Central memory CD8-positive, alpha-beta T cell (primary cell): Measurements from ENCODE around the gene CTAG2.
"Not testable (repeated sequence)": the region's sequence is repeated elsewhere in the genome, so short reads cannot be mapped to it uniquely, and the experiment has no call there.

Source experiments
- ATAC-seq: fragments of 150-1000 bp; cut with Tn5 transposase; replicated peaks from 2 replicates; pipeline ENCODE4 v1.10.0; 2022; ENCODE audit warnings: mild to moderate bottlenecking, moderate FRiP score, moderate number of reproducible peaks; ENCODE audit not compliant: poor library complexity, severe bottlenecking; ENCODE audit errors: extremely low read depth
- DNase-seq, 2 donors: peaks; one replicate each; pipeline ENCODE4 v3.0.0; 2021; ENCODE audit warnings: low spot score in 2 of 2
- H3K27ac Mint-ChIP-seq: one replicate; pipeline ENCODE4 v1.8.0; 2022; ENCODE audit warnings: low read depth, mild to moderate bottlenecking, moderate library complexity, mixed read lengths
- H3K27me3 Mint-ChIP-seq: one replicate; pipeline ENCODE4 v1.8.0; 2022; ENCODE audit warnings: mixed read lengths
- H3K36me3 Mint-ChIP-seq: one replicate; pipeline ENCODE4 v1.8.0; 2022; ENCODE audit warnings: mild to moderate bottlenecking, moderate library complexity, mixed read lengths; ENCODE audit not compliant: insufficient read depth
- H3K4me1 Mint-ChIP-seq: one replicate; pipeline ENCODE4 v1.8.0; 2022; ENCODE audit warnings: mixed read lengths
- H3K4me3 Mint-ChIP-seq: one replicate; pipeline ENCODE4 v1.8.0; 2022; ENCODE audit warnings: mild to moderate bottlenecking, moderate library complexity, mixed read lengths
- H3K9me3 Mint-ChIP-seq: one replicate; pipeline ENCODE4 v1.8.0; 2022; ENCODE audit warnings: mixed read lengths

CTAG2 gene

DNA sequence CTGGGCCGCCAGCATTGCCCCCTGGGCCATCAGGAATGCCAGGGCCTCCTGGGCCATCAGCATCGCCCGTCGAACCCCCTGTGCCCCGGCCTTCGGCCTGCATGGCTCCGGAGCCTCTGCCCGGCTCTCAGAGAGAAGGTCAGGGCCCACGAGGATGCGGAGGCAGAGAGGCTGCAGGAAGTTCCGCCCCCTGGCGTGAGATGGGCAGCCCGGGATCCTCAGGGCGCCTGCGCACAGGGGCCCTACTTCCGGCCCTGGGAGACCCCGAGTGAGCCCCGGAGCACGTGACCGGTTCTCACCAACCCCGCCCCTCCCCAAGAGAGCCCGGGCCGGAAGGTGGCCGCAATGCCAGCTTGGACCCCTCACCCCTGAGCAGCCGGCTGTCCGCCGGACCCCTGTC lies at the start of gene CTAG2:
Gene CTAG2 (minus strand): TSS at position 167 of the 400 bp plus-strand sequence. CDS start 64 bp downstream, at position 103.
- not testable (repeated sequence) for H3K9me3 Mint-ChIP-seq, DNase-seq, H3K27me3 Mint-ChIP-seq, H3K36me3 Mint-ChIP-seq, ATAC-seq, H3K4me1 Mint-ChIP-seq, H3K4me3 Mint-ChIP-seq, H3K27ac Mint-ChIP-seq

DNA sequence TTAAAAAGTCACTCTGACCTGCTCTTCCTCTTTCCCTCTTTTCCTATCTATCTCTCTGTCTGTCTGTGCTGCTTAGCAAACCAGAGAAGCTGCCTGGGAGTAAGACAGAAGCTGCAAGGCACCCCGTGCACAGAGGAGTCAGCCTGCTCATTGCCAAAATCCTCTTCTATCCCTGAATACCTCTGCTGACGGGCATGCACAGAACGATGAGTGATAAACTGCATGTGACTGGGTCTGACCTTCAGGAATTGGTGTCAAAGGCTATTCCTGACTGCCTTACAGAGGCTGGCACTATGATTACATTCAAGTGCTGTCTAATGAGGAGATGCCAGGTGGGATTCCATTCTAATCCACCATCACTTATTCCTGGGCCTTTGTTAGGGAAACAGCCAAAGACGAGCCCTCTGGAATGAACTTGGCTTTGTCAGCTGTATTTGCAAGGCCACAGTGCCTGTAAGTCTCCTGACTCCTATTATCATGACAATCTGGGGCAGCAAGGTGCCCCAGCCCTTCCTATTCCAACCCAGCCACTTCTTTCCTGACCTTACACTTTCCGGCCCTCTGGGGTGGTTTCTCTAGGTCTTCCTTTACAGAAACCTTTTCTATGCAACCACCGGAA lies 45.4 kb upstream of the CTAG2 start:
- H3K4me3 Mint-ChIP-seq, result no peak overlapping the region
- no peaks in the 10 kb centered on the region for H3K27me3 Mint-ChIP-seq
- peaks cover 29% of the 10 kb centered on the region for H3K4me1 Mint-ChIP-seq
- H3K27ac Mint-ChIP-seq, result peak overlapping the region; percentile 57
- H3K9me3 Mint-ChIP-seq, result no peaks in the 10 kb centered on the region
- ATAC-seq, result no peak
- peaks cover 34% of the 10 kb centered on the region for H3K36me3 Mint-ChIP-seq
- DNase-seq, result no peak

DNA sequence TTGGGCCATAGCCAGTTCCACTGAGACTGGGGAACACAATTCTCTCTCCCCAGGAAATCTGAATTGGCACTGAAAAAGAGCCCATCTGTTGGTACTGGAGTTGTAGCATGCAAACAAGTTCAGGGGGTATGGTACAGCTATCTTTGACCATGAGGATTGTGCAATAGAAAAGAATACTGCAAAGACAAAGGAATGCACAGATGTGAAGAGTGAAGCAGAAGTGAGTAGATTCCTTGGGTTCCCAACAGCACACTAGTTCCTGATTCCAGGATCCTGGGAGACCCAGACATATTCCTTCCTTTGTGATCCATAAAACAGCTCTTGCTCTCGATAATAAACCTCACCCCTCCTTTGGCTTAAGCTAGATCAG lies 43.3 kb upstream of the CTAG2 start:
- DNase-seq (no peak), ATAC-seq (no peak)
- Mint-ChIP-seq H3K36me3 (peaks cover 44% of the 10 kb centered on the region), H3K9me3 (no peaks in the 10 kb centered on the region), H3K27ac (no peak overlapping the region), H3K4me1 (peaks cover 11% of the 10 kb centered on the region), H3K27me3 (no peaks in the 10 kb centered on the region), H3K4me3 (no peak overlapping the region)

DNA sequence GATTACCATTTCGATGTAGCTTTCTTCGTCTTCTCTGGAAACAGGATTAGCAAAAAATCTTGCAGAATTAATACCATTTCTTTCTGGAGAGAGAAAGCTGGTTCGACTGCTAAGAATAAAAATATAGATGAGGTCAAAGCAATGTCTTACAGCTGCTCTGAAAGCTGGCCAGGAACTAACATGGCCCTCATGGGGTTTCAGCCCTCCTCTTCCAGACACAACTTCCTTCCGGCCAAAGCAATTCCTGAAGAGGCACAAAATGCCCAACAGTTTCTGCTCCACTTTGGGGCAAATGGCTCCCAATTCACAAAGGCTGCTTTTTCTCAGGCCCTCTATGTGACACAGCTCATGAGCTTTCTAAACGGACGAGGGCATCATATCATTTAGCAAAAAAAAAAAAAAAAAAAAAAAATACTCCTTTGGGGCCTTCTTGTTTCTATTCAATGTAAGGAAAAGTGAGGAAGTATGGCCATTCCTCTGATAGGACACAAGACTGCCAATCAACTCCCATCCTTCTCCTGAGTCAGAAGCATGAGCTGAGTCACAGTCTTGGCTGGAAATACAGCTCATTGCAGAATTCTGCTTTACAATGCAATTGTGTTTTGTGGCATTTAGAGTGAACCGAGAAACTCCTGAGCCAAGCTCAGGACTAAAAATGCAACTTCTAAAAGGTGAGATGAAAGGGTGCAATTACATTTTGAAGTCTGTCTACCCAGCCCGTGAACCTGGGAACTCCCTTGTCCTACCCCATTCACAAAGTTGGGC lies 42.7 kb upstream of the CTAG2 start:
- Mint-ChIP-seq H3K27me3 (no peaks in the 10 kb centered on the region), H3K4me3 (no peak overlapping the region), H3K27ac (no peak overlapping the region), H3K4me1 (peaks cover 11% of the 10 kb centered on the region), H3K9me3 (no peaks in the 10 kb centered on the region), H3K36me3 (peaks cover 43% of the 10 kb centered on the region)
- no peak for ATAC-seq
- no peak for DNase-seq

DNA sequence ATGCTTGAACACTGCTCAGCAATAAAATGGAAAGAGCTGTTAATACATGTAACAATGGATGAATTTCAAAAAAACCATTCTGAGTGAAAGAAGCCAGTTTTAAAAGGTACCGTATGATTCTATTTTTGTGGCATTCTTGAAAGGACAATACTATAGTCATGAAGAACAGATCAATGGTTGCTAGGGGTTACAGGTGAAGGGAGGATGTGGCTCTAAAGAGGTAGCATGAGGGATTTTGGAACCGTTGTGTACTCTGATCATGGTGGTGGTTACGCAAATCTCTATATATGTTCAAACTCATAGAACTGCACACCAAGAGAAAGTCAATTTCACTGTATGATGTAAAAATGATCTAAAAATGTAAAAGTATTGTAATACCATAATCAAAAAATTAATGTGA lies 40.0 kb upstream of the CTAG2 start:
- Mint-ChIP-seq H3K4me1 (no peaks in the 10 kb centered on the region), H3K9me3 (no peaks in the 10 kb centered on the region), H3K27me3 (no peaks in the 10 kb centered on the region), H3K27ac (no peak overlapping the region), H3K36me3 (peaks cover 37% of the 10 kb centered on the region), H3K4me3 (no peak overlapping the region)
- ATAC-seq (no peak), DNase-seq (no peak)

DNA sequence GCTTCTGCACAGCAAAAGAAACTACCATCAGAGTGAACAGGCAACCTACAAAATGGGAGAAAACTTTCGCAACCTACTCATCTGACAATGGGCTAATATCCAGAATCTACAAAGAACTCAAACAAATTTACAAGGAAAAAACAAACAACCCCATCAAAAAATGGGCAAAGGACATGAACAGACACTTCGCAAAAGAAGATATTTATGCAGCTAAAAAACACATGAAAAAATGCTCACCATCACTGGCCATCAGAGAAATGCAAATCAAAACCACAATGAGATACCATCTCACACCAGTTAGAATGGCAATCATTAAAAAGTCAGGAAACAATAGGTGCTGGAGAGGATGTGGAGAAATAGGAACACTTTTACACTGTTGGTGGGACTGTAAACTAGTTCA lies 37.1 kb upstream of the CTAG2 start:
- H3K4me1 Mint-ChIP-seq, ATAC-seq, H3K27me3 Mint-ChIP-seq, H3K9me3 Mint-ChIP-seq, H3K27ac Mint-ChIP-seq, H3K4me3 Mint-ChIP-seq, DNase-seq: not testable (repeated sequence)
- H3K36me3 Mint-ChIP-seq, result peaks cover 27% of the 10 kb centered on the region

DNA sequence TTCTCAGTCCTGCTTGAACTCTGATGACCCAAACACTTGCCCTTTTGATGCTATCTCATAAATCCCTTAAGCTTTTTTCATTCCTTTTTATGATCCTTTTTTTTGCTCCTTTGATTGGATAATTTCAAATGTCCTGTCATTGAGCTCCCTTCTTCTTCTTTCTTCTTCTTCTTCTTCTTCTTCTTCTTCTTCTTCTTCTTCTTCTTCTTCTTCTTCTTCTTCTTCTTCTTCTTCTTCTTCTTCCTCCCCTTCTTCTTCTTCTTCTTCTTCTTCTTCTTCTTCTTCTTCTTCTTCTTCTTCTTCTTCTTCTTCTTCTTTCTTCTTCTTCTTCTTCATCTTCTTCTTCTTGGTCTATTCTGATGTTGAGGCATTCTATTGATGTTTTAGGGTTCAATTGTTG lies 18.7 kb upstream of the CTAG2 start:
- H3K9me3 Mint-ChIP-seq, result peaks cover 24% of the 10 kb centered on the region
- not testable (repeated sequence) for DNase-seq, H3K27me3 Mint-ChIP-seq, H3K27ac Mint-ChIP-seq, ATAC-seq, H3K4me3 Mint-ChIP-seq, H3K36me3 Mint-ChIP-seq, H3K4me1 Mint-ChIP-seq

DNA sequence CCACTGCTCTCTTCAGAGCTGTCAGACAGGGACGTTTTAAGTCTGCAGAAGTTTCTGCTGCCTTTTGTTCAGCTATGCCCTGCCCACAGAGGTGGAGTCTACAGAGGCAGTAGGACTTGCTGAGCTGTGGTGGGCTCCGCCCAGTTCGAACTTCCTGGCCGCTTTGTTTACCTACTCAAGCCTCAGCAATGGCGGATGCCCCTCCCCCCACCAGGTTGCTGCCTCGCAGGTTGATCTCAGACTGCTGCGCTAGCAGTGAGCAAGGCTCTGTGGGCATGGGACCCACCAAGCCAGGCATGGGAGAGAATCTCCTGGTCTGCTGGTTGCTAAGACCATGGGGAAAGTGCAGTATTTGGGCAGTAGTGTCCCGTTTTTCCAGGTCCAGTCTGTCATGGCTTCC lies 17.5 kb upstream of the CTAG2 start:
- not testable (repeated sequence) for H3K27me3 Mint-ChIP-seq, DNase-seq, H3K4me1 Mint-ChIP-seq, H3K36me3 Mint-ChIP-seq, H3K27ac Mint-ChIP-seq, H3K4me3 Mint-ChIP-seq, ATAC-seq
- H3K9me3 Mint-ChIP-seq, result peaks cover 24% of the 10 kb centered on the region

DNA sequence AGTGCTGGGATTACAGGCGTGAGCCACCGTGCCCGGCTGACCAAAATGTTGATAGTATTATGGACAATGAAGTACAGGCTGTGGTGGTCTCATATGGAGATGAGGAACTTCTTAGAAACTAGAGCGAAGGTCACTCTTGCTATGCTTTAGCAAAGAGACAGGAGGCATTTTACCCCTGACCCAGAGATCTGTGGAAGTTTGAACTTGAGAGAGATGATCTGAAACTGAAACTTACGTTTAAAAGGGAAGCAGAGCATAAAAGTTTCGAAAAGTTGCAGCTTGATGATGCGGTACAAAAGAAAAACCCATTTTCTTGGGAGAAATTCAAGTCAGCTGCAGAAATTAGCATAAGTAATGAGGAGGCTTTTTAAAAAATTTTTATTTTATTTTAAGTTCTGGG lies 8.5 kb upstream of the CTAG2 start:
- Mint-ChIP-seq H3K4me3 (no peak overlapping the region), H3K27me3 (no peaks in the 10 kb centered on the region), H3K27ac (no peak overlapping the region), H3K36me3 (no peaks in the 10 kb centered on the region), H3K4me1 (no peaks in the 10 kb centered on the region), H3K9me3 (no peaks in the 10 kb centered on the region)
- no peak for ATAC-seq
- DNase-seq, result no peak

DNA sequence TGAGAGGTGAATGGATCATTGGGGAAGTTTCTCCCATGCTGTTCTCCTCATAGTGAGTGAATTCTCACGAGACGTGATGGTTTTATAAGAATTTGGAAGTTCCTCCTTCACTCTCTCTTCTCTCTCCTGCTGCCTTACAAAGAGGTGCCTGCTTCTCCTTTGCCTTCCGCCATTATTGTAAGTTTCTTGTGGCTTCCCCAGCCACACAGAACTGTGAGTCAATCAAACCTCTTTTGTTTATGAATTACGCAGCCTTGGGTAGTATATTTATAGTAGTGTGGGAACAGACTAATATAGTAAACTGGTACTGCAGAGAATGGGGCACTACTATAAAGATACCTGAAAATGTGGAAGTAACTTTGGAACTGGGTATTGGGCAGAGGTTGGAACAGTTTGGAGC lies 7.8 kb upstream of the CTAG2 start:
- ATAC-seq (no peak), DNase-seq (no peak)
- Mint-ChIP-seq H3K9me3 (no peaks in the 10 kb centered on the region), H3K36me3 (no peaks in the 10 kb centered on the region), H3K27ac (no peak overlapping the region), H3K27me3 (no peaks in the 10 kb centered on the region), H3K4me3 (no peak overlapping the region), H3K4me1 (no peaks in the 10 kb centered on the region)

DNA sequence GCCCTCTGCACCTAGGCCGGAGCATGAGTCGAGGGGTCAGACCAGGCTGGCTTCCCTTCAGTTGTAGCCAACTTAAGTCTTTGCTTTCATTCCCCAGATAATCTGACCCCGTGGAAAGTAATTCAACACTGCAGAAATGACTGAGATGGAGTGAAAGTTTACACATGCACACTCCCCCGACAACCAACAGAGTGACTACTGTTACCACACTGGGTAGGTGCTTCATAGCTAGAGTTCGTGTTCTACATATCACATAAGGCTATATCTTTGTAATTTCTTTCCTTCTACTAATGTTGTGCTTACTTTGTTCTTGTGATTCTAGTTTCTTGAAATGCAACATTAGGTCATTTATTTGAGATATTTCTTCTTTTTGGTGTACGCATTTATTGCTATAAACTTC lies 7.2 kb upstream of the CTAG2 start:
- H3K4me3 Mint-ChIP-seq, result no peak overlapping the region
- no peaks in the 10 kb centered on the region for H3K9me3 Mint-ChIP-seq
- H3K27ac Mint-ChIP-seq, result no peak overlapping the region
- no peak for ATAC-seq
- no peaks in the 10 kb centered on the region for H3K36me3 Mint-ChIP-seq
- no peaks in the 10 kb centered on the region for H3K4me1 Mint-ChIP-seq
- H3K27me3 Mint-ChIP-seq, result no peaks in the 10 kb centered on the region
- no peak for DNase-seq

DNA sequence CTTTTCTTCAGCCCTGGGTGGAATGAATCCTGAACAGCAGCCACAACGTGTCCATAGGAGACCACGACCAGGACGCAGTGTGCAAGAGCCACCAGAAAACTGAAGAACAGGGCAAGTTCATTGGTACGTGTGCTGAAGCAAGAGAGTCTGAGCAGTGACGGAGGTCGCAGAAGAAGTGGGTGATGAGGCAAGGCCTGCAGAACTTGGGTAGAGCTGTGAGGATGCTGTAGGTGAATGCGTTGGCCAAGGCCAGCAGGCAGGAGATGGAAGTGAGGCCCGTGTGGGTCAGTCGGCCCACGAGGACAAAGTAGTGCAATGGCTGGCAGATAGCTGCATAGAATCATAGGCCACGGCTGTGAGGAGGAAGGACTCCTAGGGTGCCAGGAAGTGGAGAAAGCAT lies 5.6 kb upstream of the CTAG2 start:
- DNase-seq (no peak), ATAC-seq (no peak)
- Mint-ChIP-seq H3K4me1 (no peaks in the 10 kb centered on the region), H3K27me3 (no peaks in the 10 kb centered on the region), H3K9me3 (no peaks in the 10 kb centered on the region), H3K27ac (no peak overlapping the region), H3K4me3 (no peak overlapping the region), H3K36me3 (no peaks in the 10 kb centered on the region)

DNA sequence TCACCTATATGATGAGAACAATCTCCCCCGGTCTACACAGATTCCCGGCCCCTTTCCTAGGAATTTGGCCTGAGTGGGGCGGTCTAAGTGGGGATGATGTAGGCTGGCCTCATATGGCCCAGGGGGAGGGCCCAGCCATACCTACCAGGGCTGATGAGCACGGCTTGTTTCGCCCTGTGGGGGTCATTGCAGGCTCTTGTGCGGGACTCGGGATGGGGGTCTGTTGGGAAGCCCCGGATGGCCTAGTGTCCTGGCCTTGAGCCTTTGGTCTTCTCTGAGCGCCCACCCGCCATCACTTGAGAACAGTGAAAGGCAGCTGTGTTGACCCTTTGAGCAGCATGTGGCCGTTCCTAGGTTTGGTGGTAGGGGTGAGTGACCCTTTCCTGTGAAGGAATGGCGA lies 4.8 kb upstream of the CTAG2 start:
- DNase-seq (no peak), ATAC-seq (no peak)
- Mint-ChIP-seq H3K27ac (no peak overlapping the region), H3K4me1 (no peaks in the 10 kb centered on the region), H3K4me3 (no peak overlapping the region), H3K36me3 (no peaks in the 10 kb centered on the region), H3K27me3 (no peaks in the 10 kb centered on the region), H3K9me3 (no peaks in the 10 kb centered on the region)
